ENCODE data around the gene SIN3B.

SIN3B gene

GRCh38 chr19:16887353-16888265 lies 58.4 kb downstream of the SIN3B start:
- no peaks in the 10 kb centered on the region for H3F3A ChIP-seq (ENCODE audit: low read depth)
- 0 out of 2 replicates have a peak overlapping the region, but pooled peaks have one; percentile 30 for H2AFZ ChIP-seq (ENCODE audit: low read length)
- TF ChIP-seq CTCF (conservative IDR thresholded peaks at IDR 0.05; ENCODE audit: low read length) (no peak), EZH2phosphoT487 (IDR thresholded peaks at IDR 0.05; ENCODE audit: borderline replicate concordance) (no peak)
- no peaks in the 10 kb centered on the region; the same call in 1 of the 2 replicates for H3K9me3 ChIP-seq (ENCODE audit: insufficient read depth, low read depth, low read length)
- H3K9me2 ChIP-seq (replicated peaks; ENCODE audit: low read depth, low read length), result no peaks in the 10 kb centered on the region
- H4K20me1 ChIP-seq (ENCODE audit: insufficient read depth, low read length, poor library complexity, severe bottlenecking), result no peaks in the 10 kb centered on the region
- H3K36me3 ChIP-seq (ENCODE audit: insufficient read depth, low read length), result no peaks in the 10 kb centered on the region
- no peak overlapping the region for H3K4me3 ChIP-seq (ENCODE audit: low read length, poor library complexity, severe bottlenecking)
- peaks cover 22% of the 10 kb centered on the region; the same call in 1 of the 2 replicates for H3K79me2 ChIP-seq (ENCODE audit: insufficient read depth, low read length)
- H3K4me1 ChIP-seq (ENCODE audit: insufficient read depth, low read length, poor library complexity, severe bottlenecking), result peaks cover 49% of the 10 kb centered on the region
- peak overlapping the region; percentile 78 for H3K4me2 ChIP-seq (ENCODE audit: low read depth, low read length, poor library complexity, severe bottlenecking)
- H3K27me3 ChIP-seq (ENCODE audit: insufficient read depth, low read length, poor library complexity, severe bottlenecking), result no peaks in the 10 kb centered on the region
- peak overlapping the region; percentile 70 for H3K9ac ChIP-seq (ENCODE audit: low read depth, low read length, poor library complexity, severe bottlenecking)

- H3K9ac ChIP-seq (ENCODE audit: low read depth, low read length, poor library complexity, severe bottlenecking), result peak within 1 kb of the TSS; percentile 70
- peak within 1 kb of the TSS; percentile 32; the same call in 1 of the 2 replicates for H2AFZ ChIP-seq (ENCODE audit: low read length)
- no peaks in the 10 kb centered on the region for H3K9me2 ChIP-seq (replicated peaks; ENCODE audit: low read depth, low read length)
- H3F3A ChIP-seq (ENCODE audit: low read depth), result no peaks in the 10 kb centered on the region
- H3K36me3 ChIP-seq (ENCODE audit: insufficient read depth, low read length), result no peaks in the 10 kb centered on the region
- peaks cover 22% of the 10 kb centered on the region; the same call in 1 of the 2 replicates for H3K79me2 ChIP-seq (ENCODE audit: insufficient read depth, low read length)
- TF ChIP-seq EZH2phosphoT487 (IDR thresholded peaks at IDR 0.05; ENCODE audit: borderline replicate concordance), result no peak
- H3K9me3 ChIP-seq (ENCODE audit: insufficient read depth, low read depth, low read length), result no peaks in the 10 kb centered on the region
- peaks cover 60% of the 10 kb centered on the region for H3K4me1 ChIP-seq (ENCODE audit: insufficient read depth, low read length, poor library complexity, severe bottlenecking)
- H4K20me1 ChIP-seq (ENCODE audit: insufficient read depth, low read length, poor library complexity, severe bottlenecking), result no peaks in the 10 kb centered on the region
- peak within 1 kb of the TSS; percentile 66 for H3K4me3 ChIP-seq (ENCODE audit: low read length, poor library complexity, severe bottlenecking)
- H3K27me3 ChIP-seq (ENCODE audit: insufficient read depth, low read length, poor library complexity, severe bottlenecking), result no peaks in the 10 kb centered on the region
- H3K4me2 ChIP-seq (ENCODE audit: low read depth, low read length, poor library complexity, severe bottlenecking), result peak within 1 kb of the TSS; percentile 78
Measured at GRCh38 chr19:16888629-16889365, 59.6 kb downstream of the SIN3B start, which contains the start of gene F2RL3. F2RL3 (plus strand) TSS chr19:16888999; CDS start chr19:16889190, 191 bp downstream.

- H3K9ac ChIP-seq (ENCODE audit: low read depth, low read length, poor library complexity, severe bottlenecking), result peak overlapping the region; percentile 70
- H3K9me3 ChIP-seq (ENCODE audit: insufficient read depth, low read depth, low read length), result no peaks in the 10 kb centered on the region
- H4K20me1 ChIP-seq (ENCODE audit: insufficient read depth, low read length, poor library complexity, severe bottlenecking), result no peaks in the 10 kb centered on the region
- no peaks in the 10 kb centered on the region for H3K9me2 ChIP-seq (replicated peaks; ENCODE audit: low read depth, low read length)
- no peaks in the 10 kb centered on the region for H3K27me3 ChIP-seq (ENCODE audit: insufficient read depth, low read length, poor library complexity, severe bottlenecking)
- TF ChIP-seq CTCF (conservative IDR thresholded peaks at IDR 0.05; ENCODE audit: low read length) (no peak), EZH2phosphoT487 (IDR thresholded peaks at IDR 0.05; ENCODE audit: borderline replicate concordance) (no peak)
- no peak overlapping the region for H2AFZ ChIP-seq (ENCODE audit: low read length)
- H3K4me3 ChIP-seq (ENCODE audit: low read length, poor library complexity, severe bottlenecking), result peak overlapping the region; percentile 66
- H3K36me3 ChIP-seq (ENCODE audit: insufficient read depth, low read length), result no peaks in the 10 kb centered on the region
- peak overlapping the region; percentile 78 for H3K4me2 ChIP-seq (ENCODE audit: low read depth, low read length, poor library complexity, severe bottlenecking)
- H3K79me2 ChIP-seq (ENCODE audit: insufficient read depth, low read length), result peaks cover 22% of the 10 kb centered on the region; the same call in 1 of the 2 replicates
- H3K4me1 ChIP-seq (ENCODE audit: insufficient read depth, low read length, poor library complexity, severe bottlenecking), result peaks cover 66% of the 10 kb centered on the region
- no peaks in the 10 kb centered on the region for H3F3A ChIP-seq (ENCODE audit: low read depth)
Measured at GRCh38 chr19:16889366-16889882, 60.2 kb downstream of the SIN3B start.

All from Loucy (cell line).